GM12878 (cell line): ENCODE measurements around the gene BBS9. TPM values are rescaled to one million over a fixed set of nuclear protein-coding genes. Genes with fewer than 3 reads are reported as not detected.

Experiments used
- ATAC-seq: fragments of 200-7000 bp; cut with Tn5 transposase; 3 replicates; pipeline ENCODE4 v1.9.1; 2020; ENCODE audit warnings: mild to moderate bottlenecking, moderate library complexity
- BruUV-seq: library from RNA; stranded (reverse); fragments of 400-500 nt; replicated peaks from 2 replicates; lab custom pipeline; 2021; lab: Mats Ljungman, UMichigan
- CTCF ChIA-PET: fragments of 300-600 bp; sonication (Branson Sonifier 250); formaldehyde crosslinking; extraction: SDS; loops from one replicate; lab custom pipeline; 2021; ENCODE audit warnings: inconsistent platforms; lab: Yijun Ruan, JAX
- POLR2A ChIA-PET: fragments of 350-600 bp; formaldehyde crosslinking; extraction: SDS; loops from one replicate; lab custom pipeline; 2021; ENCODE audit warnings: inconsistent platforms; lab: Charles Lee
- RAD21 ChIA-PET: fragments of 300-600 bp; sonication (Branson Sonifier 250); formaldehyde crosslinking; loops from one replicate; lab custom pipeline; 2023; ENCODE audit warnings: antibody characterized with exemption; ENCODE audit not compliant: unreplicated experiment; lab: Charles Lee
- SMC1A ChIA-PET: fragments of 300-600 bp; sonication (Branson Sonifier 250); formaldehyde crosslinking; loops from one replicate; lab custom pipeline; 2023; ENCODE audit not compliant: unreplicated experiment, uncharacterized antibody; lab: Charles Lee
- DNase-seq: peaks from one replicate; pipeline ENCODE4 v3.0.0-alpha.2; 2011; ENCODE audit warnings: low read depth, low spot score
- FAIRE-seq: peaks from 3 replicates; lab custom pipeline; 2011; peaks lifted over from hg19 to GRCh38; lab: Jason Lieb, UNC
- H2AFZ ChIP-seq: 2 replicates; pipeline ENCODE4 v1.6.0; 2011; ENCODE audit warnings: low read depth, low read length, control low read depth; ENCODE audit not compliant: control insufficient read depth
- H3K27ac ChIP-seq: 2 replicates; pipeline ENCODE4 v1.5.1; 2011; ENCODE audit warnings: control low read depth; ENCODE audit not compliant: control insufficient read depth, insufficient read depth
- H3K27me3 ChIP-seq, 2 experiments: replicated peaks in 1 of 2; 2 replicates each; pipeline versions ENCODE4 v1.6.0 to v1.6.1; 2011; ENCODE audit warnings: low read length in 1 of 2; ENCODE audit not compliant: control insufficient read depth in 2 of 2, insufficient read depth in 2 of 2
- H3K36me3 ChIP-seq, 2 experiments: 2 replicates each; pipeline ENCODE4 v1.5.1; 2011; ENCODE audit warnings: low read length in 1 of 2; ENCODE audit not compliant: control insufficient read depth in 2 of 2, insufficient read depth in 2 of 2
- H3K4me1 ChIP-seq: 2 replicates; pipeline ENCODE4 v1.6.1; 2011; ENCODE audit warnings: mild to moderate bottlenecking, low read length, moderate library complexity, mixed read lengths; ENCODE audit not compliant: control insufficient read depth, insufficient read depth
- H3K4me2 ChIP-seq: 2 replicates; pipeline ENCODE4 v1.6.0; 2011; ENCODE audit warnings: control low read depth; ENCODE audit not compliant: control insufficient read depth, insufficient read depth
- H3K4me3 ChIP-seq: fragments of 200-600 bp; sonication (generic); 2 replicates; pipeline ENCODE4 v1.5.1; 2016
- H3K79me2 ChIP-seq: 2 replicates; pipeline ENCODE4 v1.6.0; 2011; ENCODE audit warnings: low read length; ENCODE audit not compliant: control insufficient read depth, insufficient read depth
- H3K9ac ChIP-seq: 2 replicates; pipeline ENCODE4 v1.8.0; 2011; ENCODE audit warnings: low read length, control low read depth, mixed read lengths; ENCODE audit not compliant: control insufficient read depth, insufficient read depth
- H3K9me3 ChIP-seq: replicated peaks from 3 replicates; pipeline ENCODE4 v1.5.1; 2011; ENCODE audit warnings: mild to moderate bottlenecking, low read length; ENCODE audit not compliant: control insufficient read depth, insufficient read depth
- H4K20me1 ChIP-seq: 2 replicates; pipeline ENCODE4 v1.6.0; 2011; ENCODE audit not compliant: control insufficient read depth, insufficient read depth
- CTCF ChIP-seq, 3 experiments: IDR thresholded peaks in 2 of 3; conservative IDR thresholded peaks in 1 of 3; 2 replicates each; pipeline ENCODE4 v1.5.1; 2011; ENCODE audit warnings: low read depth in 3 of 3, low read length in 3 of 3, mild to moderate bottlenecking in 3 of 3, control low read depth in 2 of 3, moderate library complexity in 2 of 3, inconsistent platforms in 1 of 3, mixed read lengths in 1 of 3; ENCODE audit not compliant: control insufficient read depth in 2 of 3, insufficient read depth in 1 of 3; ENCODE audit errors: extremely low read depth in 1 of 3
- DPF2 ChIP-seq: fragments of 450-650 bp; IDR thresholded peaks from 2 replicates; pipeline ENCODE4 v1.6.1; 2017; ENCODE audit warnings: mild to moderate bottlenecking
- IRF5 ChIP-seq: fragments of 450-650 bp; IDR thresholded peaks from 2 replicates; pipeline ENCODE4 v1.6.1; 2017; ENCODE audit warnings: borderline replicate concordance
- KDM1A ChIP-seq: fragments of 200-600 bp; sonication (generic); IDR thresholded peaks from 2 replicates; pipeline ENCODE4 v1.6.1; 2016; ENCODE audit warnings: borderline replicate concordance
- MEF2A ChIP-seq: IDR thresholded peaks from 2 replicates; pipeline ENCODE4 v1.6.1; 2011; ENCODE audit warnings: low read depth, mild to moderate bottlenecking, low read length, moderate library complexity; ENCODE audit not compliant: insufficient read depth
- MTA3 ChIP-seq: IDR thresholded peaks from 2 replicates; pipeline ENCODE4 v1.6.1; 2012; ENCODE audit warnings: low read length, inconsistent platforms, borderline replicate concordance
- NFYA ChIP-seq: IDR thresholded peaks from 2 replicates; pipeline ENCODE4 v1.6.1; 2011; ENCODE audit warnings: low read depth, mild to moderate bottlenecking, low read length, improper control_type of control experiment, borderline replicate concordance
- POU2F2 ChIP-seq: IDR thresholded peaks from 3 replicates; pipeline ENCODE4 v1.6.1; 2011; ENCODE audit warnings: low read depth, mild to moderate bottlenecking, low read length, borderline replicate concordance
- RELA ChIP-seq: fragments of 450-650 bp; IDR thresholded peaks from 2 replicates; pipeline ENCODE4 v1.8.0; 2014; ENCODE audit warnings: borderline replicate concordance; ENCODE audit not compliant: partially characterized antibody
- RELB ChIP-seq: fragments of 450-650 bp; IDR thresholded peaks from 2 replicates; pipeline ENCODE4 v1.6.1; 2017; ENCODE audit warnings: low read depth, mild to moderate bottlenecking, moderate library complexity
- RUNX3 ChIP-seq: IDR thresholded peaks from 2 replicates; pipeline ENCODE4 v1.6.1; 2012; ENCODE audit warnings: low read length, inconsistent platforms
- WRNIP1 ChIP-seq: IDR thresholded peaks from 2 replicates; pipeline ENCODE4 v1.6.1; 2011; ENCODE audit warnings: low read depth, low read length, improper control_type of control experiment, borderline replicate concordance
- ZBED1 ChIP-seq: IDR thresholded peaks from 2 replicates; pipeline ENCODE4 v1.6.1; 2016; ENCODE audit warnings: borderline replicate concordance
- ZNF384 ChIP-seq: IDR thresholded peaks from 2 replicates; pipeline ENCODE4 v1.6.1; 2012; ENCODE audit warnings: low read depth, mild to moderate bottlenecking, low read length, improper control_type of control experiment, borderline replicate concordance
- ZNF622 ChIP-seq: fragments of 450-650 bp; IDR thresholded peaks from 2 replicates; pipeline ENCODE4 v1.6.1; 2017; ENCODE audit warnings: mild to moderate bottlenecking, inconsistent platforms
- in situ Hi-C: fragments of 300-500 bp; cut with MboI; formaldehyde crosslinking; loops from 9 replicates; pipeline ENCODE4 v1.14.3; 2018; ENCODE audit warnings: mixed read lengths
- intact Hi-C: fragments of 100-400 bp; cut with micrococcal nuclease; formaldehyde crosslinking; loops from one replicate; pipeline ENCODE4 v1.14.2; 2022; ENCODE audit not compliant: unreplicated experiment
- polyA plus RNA-seq, 11 experiments: library from polyadenylated mRNA; depleted of rRNA in 4 of 11; unstranded in 6 of 11; stranded (reverse) in 5 of 11; fragments of >200 nt; fragmentation: Nextera tagmentation in 4 of 11; fragmentation: Illumina TruSeq in 1 of 11; extraction: Ambion mirVana in 4 of 11; extraction: Trizol in 1 of 11; gene quantifications; 1 replicate in 1 of 11; 2 replicates in 10 of 11; pipeline versions ENCODE4 v1.2.1 to v1.2.3, GENCODE V29; 2011 to 2016; ENCODE audit warnings: inconsistent platforms in 2 of 11, missing spikeins in 2 of 11, low read depth in 1 of 11
- total RNA-seq, 4 experiments: library from RNA; depleted of rRNA in 3 of 4; stranded (reverse); fragments of >200 nt in 3 of 4; fragmentation: Illumina TruSeq in 1 of 4; extraction: Trizol in 1 of 4; gene quantifications; 2 replicates each; pipeline versions ENCODE4 v1.2.1 to v1.2.3, GENCODE V29; 2013 to 2021

The BBS9 gene
- total and polyA plus RNA-seq, 10 of the 15 experiments (the other 5 are each of a cell fraction or from before 2014, with no cell fraction given), result 1.2 to 5.6 (median 2.3) TPM

GRCh38 chr7:33556472-33556871 lies 427.1 kb downstream of the BBS9 start:
- Histone ChIP-seq H3K4me3 (no peak overlapping the region), H3K79me2 (no peaks in the 10 kb centered on the region), H3K4me2 (no peak overlapping the region), H3K9me3 (no peaks in the 10 kb centered on the region), H3K27ac (no peak overlapping the region), H2AFZ (no peak overlapping the region), H3K9ac (no peak overlapping the region), H3K27me3 (no peaks in the 10 kb centered on the region)
- DNase-seq (no peak), FAIRE-seq (no peak)
- BruUV-seq, result no TSS peak
- RAD21 ChIA-PET, result no interaction called here
- POLR2A ChIA-PET, result no interaction called here
- intact Hi-C loops, result no loop called here
- TF ChIP-seq DPF2 (no peak), RELA (no peak), ZBED1 (no peak), ZNF622 (no peak), RUNX3 (no peak), MTA3 (no peak), WRNIP1 (no peak), POU2F2 (no peak), CTCF (IDR thresholded peaks at IDR 0.05 in 2 of 3, conservative IDR thresholded peaks at IDR 0.05 in 1 of 3; ENCODE audit: control insufficient read depth in 2 of 3, extremely low read depth in 1 of 3, insufficient read depth in 1 of 3, low read depth in 3 of 3, low read length in 3 of 3) (no peak), NFYA (no peak), ZNF384 (no peak), IRF5 (no peak), RELB (no peak), KDM1A (no peak), MEF2A (no peak)
- TF ChIP-seq, all 136 proteins: peak for 0
- ChIA-PET CTCF (no interaction called here), SMC1A (interaction anchor here (1.3 to 1.4 kb wide), 2 partner anchors 19 to 30 kb away, joined by 3 to 4 read pairs; no protein-coding TSS in a partner anchor)
- Histone ChIP-seq H3K4me1 (no peaks in the 10 kb centered on the region), H4K20me1 (no peaks in the 10 kb centered on the region), H3K36me3 (no peaks in the 10 kb centered on the region)
- in situ Hi-C loops, result no loop called here
- no peak for ATAC-seq
